Memory B cell (primary cell): ENCODE results near the gene TPRG1L.

Experiments used
- ATAC-seq: fragments of 150-1000 bp; cut with Tn5 transposase; 2 replicates; pipeline ENCODE4 v1.10.0; 2021; ENCODE audit warnings: low read depth, mild to moderate bottlenecking, moderate library complexity
- DNase-seq, 2 donors: peaks; one replicate each; pipeline ENCODE4 v3.0.0; 2022; ENCODE audit warnings: low spot score in 2 of 2
- H3K27ac Mint-ChIP-seq: one replicate; pipeline ENCODE4 v1.8.0; 2022; ENCODE audit warnings: mild to moderate bottlenecking, moderate library complexity, mixed read lengths
- H3K27me3 Mint-ChIP-seq: one replicate; pipeline ENCODE4 v1.8.0; 2022; ENCODE audit warnings: mixed read lengths
- H3K36me3 Mint-ChIP-seq: one replicate; pipeline ENCODE4 v1.8.0; 2022; ENCODE audit warnings: mild to moderate bottlenecking, mixed read lengths
- H3K4me1 Mint-ChIP-seq: one replicate; pipeline ENCODE4 v1.8.0; 2022; ENCODE audit warnings: mixed read lengths
- H3K4me3 Mint-ChIP-seq: one replicate; pipeline ENCODE4 v1.8.0; 2022; ENCODE audit warnings: mild to moderate bottlenecking, moderate library complexity, mixed read lengths
- H3K9me3 Mint-ChIP-seq: one replicate; pipeline ENCODE4 v1.8.0; 2022; ENCODE audit warnings: mixed read lengths

The TPRG1L gene

GRCh38 chr1:3671371-3672180, 46.8 kb downstream of the TPRG1L start:
- no peaks in the 10 kb centered on the region for H3K9me3 Mint-ChIP-seq
- H3K4me1 Mint-ChIP-seq = peaks cover 48% of the 10 kb centered on the region
- H3K27me3 Mint-ChIP-seq = no peaks in the 10 kb centered on the region
- no peak for ATAC-seq
- no peak for DNase-seq
- peak overlapping the region; percentile 40 for H3K4me3 Mint-ChIP-seq
- peak overlapping the region; percentile 58 for H3K27ac Mint-ChIP-seq
- H3K36me3 Mint-ChIP-seq = no peaks in the 10 kb centered on the region

- DNase-seq = no peak
- H3K27ac Mint-ChIP-seq = peak overlapping the region; percentile 98
Measured at GRCh38 chr1:3672231-3672970, 47.6 kb downstream of the TPRG1L start.

GRCh38 chr1:3672971-3673361, 48.2 kb downstream of the TPRG1L start:
- DNase-seq (no peak), ATAC-seq (no peak)
- no peaks in the 10 kb centered on the region for H3K27me3 Mint-ChIP-seq
- peak overlapping the region; percentile 81 for H3K4me3 Mint-ChIP-seq
- no peaks in the 10 kb centered on the region for H3K36me3 Mint-ChIP-seq
- peaks cover 51% of the 10 kb centered on the region for H3K4me1 Mint-ChIP-seq
- H3K27ac Mint-ChIP-seq = peak overlapping the region; percentile 98
- H3K9me3 Mint-ChIP-seq = no peaks in the 10 kb centered on the region

More at GRCh38 chr1:3672231-3672970, 47.6 kb downstream of the TPRG1L start:
- peak overlapping the region; percentile 81 for H3K4me3 Mint-ChIP-seq
- H3K9me3 Mint-ChIP-seq = no peaks in the 10 kb centered on the region
- no peaks in the 10 kb centered on the region for H3K27me3 Mint-ChIP-seq
- ATAC-seq = no peak
- peaks cover 48% of the 10 kb centered on the region for H3K4me1 Mint-ChIP-seq
- H3K36me3 Mint-ChIP-seq = no peaks in the 10 kb centered on the region

GRCh38 chr1:3673381-3674099, 48.7 kb downstream of the TPRG1L start:
- Mint-ChIP-seq H3K27me3 (no peaks in the 10 kb centered on the region), H3K9me3 (no peaks in the 10 kb centered on the region), H3K27ac (peak overlapping the region; percentile 98), H3K36me3 (no peaks in the 10 kb centered on the region), H3K4me3 (peak overlapping the region; percentile 81), H3K4me1 (peaks cover 48% of the 10 kb centered on the region)
- DNase-seq (peak in 1 of 2 donors; percentile 45), ATAC-seq (peak; percentile 71)

GRCh38 chr1:3674100-3675094, 49.6 kb downstream of the TPRG1L start:
- DNase-seq = no peak
- H3K9me3 Mint-ChIP-seq = no peaks in the 10 kb centered on the region
- ATAC-seq = no peak

GRCh38 chr1:3675436-3675835, 50.6 kb downstream of the TPRG1L start:
- H3K9me3 Mint-ChIP-seq = peaks cover 2% of the 10 kb centered on the region
- ATAC-seq = no peak
- peak overlapping the region; percentile 86 for H3K27ac Mint-ChIP-seq
- no peaks in the 10 kb centered on the region for H3K36me3 Mint-ChIP-seq
- H3K4me3 Mint-ChIP-seq = peak overlapping the region; percentile 66
- no peaks in the 10 kb centered on the region for H3K27me3 Mint-ChIP-seq
- DNase-seq = no peak
- H3K4me1 Mint-ChIP-seq = peaks cover 61% of the 10 kb centered on the region

More at GRCh38 chr1:3674100-3675094, 49.6 kb downstream of the TPRG1L start:
- H3K27me3 Mint-ChIP-seq = no peaks in the 10 kb centered on the region
- H3K4me3 Mint-ChIP-seq = peak overlapping the region; percentile 81
- peak overlapping the region; percentile 98 for H3K27ac Mint-ChIP-seq
- H3K36me3 Mint-ChIP-seq = no peaks in the 10 kb centered on the region
- H3K4me1 Mint-ChIP-seq = peaks cover 54% of the 10 kb centered on the region

GRCh38 chr1:3676581-3677470, 52.0 kb downstream of the TPRG1L start:
- no peaks in the 10 kb centered on the region for H3K27me3 Mint-ChIP-seq
- H3K9me3 Mint-ChIP-seq = peaks cover 2% of the 10 kb centered on the region
- no peaks in the 10 kb centered on the region for H3K36me3 Mint-ChIP-seq
- peaks cover 62% of the 10 kb centered on the region for H3K4me1 Mint-ChIP-seq
- H3K4me3 Mint-ChIP-seq = peak overlapping the region; percentile 67
- ATAC-seq (peak; percentile 10), DNase-seq (no peak)
- peak overlapping the region; percentile 86 for H3K27ac Mint-ChIP-seq

- no peaks in the 10 kb centered on the region for H3K27me3 Mint-ChIP-seq
- H3K36me3 Mint-ChIP-seq = no peaks in the 10 kb centered on the region
- H3K27ac Mint-ChIP-seq = peak overlapping the region; percentile 86
- H3K4me1 Mint-ChIP-seq = peaks cover 56% of the 10 kb centered on the region
- peak overlapping the region; percentile 67 for H3K4me3 Mint-ChIP-seq
- ATAC-seq (peak; percentile 21), DNase-seq (no peak)
- peaks cover 2% of the 10 kb centered on the region for H3K9me3 Mint-ChIP-seq
Measured at GRCh38 chr1:3677484-3677883, 52.7 kb downstream of the TPRG1L start.

- no peak for ATAC-seq
- Mint-ChIP-seq H3K27me3 (no peaks in the 10 kb centered on the region), H3K4me1 (peaks cover 47% of the 10 kb centered on the region), H3K9me3 (peaks cover 2% of the 10 kb centered on the region), H3K36me3 (no peaks in the 10 kb centered on the region), H3K27ac (peak overlapping the region; percentile 86), H3K4me3 (peak overlapping the region; percentile 84)
- no peak for DNase-seq
Measured at GRCh38 chr1:3678361-3679097, 53.7 kb downstream of the TPRG1L start.

- no peak for DNase-seq
- H3K36me3 Mint-ChIP-seq = no peaks in the 10 kb centered on the region
- peak overlapping the region; percentile 84 for H3K4me3 Mint-ChIP-seq
- no peaks in the 10 kb centered on the region for H3K27me3 Mint-ChIP-seq
- ATAC-seq = peak; percentile 18
- peaks cover 43% of the 10 kb centered on the region for H3K4me1 Mint-ChIP-seq
- H3K27ac Mint-ChIP-seq = peak overlapping the region; percentile 76
- peaks cover 2% of the 10 kb centered on the region for H3K9me3 Mint-ChIP-seq
Measured at GRCh38 chr1:3679098-3679555, 54.3 kb downstream of the TPRG1L start.
